ENCODE measurements around the gene SLC4A11.

DNA sequence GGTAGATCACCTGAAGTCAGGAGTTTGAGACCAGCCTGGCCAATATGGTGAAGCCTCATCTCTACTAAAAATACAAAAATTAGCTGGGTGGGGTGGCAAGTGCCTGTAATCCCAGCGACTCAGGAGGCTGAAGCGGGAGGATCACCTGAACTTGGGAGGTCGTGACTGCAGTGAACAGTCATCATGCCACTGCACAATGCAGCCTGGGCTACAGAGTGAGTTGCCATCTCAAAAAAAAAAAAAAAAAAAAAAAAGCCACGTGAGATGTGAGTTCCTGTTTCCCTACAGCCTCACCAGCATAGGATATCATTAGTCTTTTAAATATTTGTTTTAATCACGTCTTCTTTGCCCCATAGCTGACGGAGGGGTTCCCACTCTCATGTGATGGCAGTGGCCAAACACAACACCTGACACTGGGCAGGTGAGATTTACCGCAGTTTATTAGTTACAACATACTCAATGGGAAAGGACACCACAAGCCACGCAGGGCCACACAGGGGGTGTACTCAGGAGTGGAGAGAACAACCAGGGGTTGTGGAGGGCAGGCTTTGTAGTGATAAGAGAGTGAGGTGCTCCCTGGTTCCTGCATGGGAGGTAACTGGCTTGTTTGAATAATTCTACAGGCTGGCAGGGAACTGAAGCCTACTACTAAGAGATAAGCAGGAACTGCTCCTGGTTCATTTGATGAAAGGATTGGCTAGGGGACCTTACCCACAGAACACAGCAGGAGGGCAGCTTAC, 61.1 kb downstream of the SLC4A11 start:
- TF ChIP-seq, protein P1, sequence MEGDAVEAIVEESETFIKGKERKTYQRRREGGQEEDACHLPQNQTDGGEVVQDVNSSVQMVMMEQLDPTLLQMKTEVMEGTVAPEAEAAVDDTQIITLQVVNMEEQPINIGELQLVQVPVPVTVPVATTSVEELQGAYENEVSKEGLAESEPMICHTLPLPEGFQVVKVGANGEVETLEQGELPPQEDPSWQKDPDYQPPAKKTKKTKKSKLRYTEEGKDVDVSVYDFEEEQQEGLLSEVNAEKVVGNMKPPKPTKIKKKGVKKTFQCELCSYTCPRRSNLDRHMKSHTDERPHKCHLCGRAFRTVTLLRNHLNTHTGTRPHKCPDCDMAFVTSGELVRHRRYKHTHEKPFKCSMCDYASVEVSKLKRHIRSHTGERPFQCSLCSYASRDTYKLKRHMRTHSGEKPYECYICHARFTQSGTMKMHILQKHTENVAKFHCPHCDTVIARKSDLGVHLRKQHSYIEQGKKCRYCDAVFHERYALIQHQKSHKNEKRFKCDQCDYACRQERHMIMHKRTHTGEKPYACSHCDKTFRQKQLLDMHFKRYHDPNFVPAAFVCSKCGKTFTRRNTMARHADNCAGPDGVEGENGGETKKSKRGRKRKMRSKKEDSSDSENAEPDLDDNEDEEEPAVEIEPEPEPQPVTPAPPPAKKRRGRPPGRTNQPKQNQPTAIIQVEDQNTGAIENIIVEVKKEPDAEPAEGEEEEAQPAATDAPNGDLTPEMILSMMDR (IDR thresholded peaks at IDR 0.05; ENCODE audit: insufficient read depth, low read depth, low read length), result no peak
- no peak for TF ChIP-seq EZH2 (IDR thresholded peaks at IDR 0.05; ENCODE audit: insufficient read depth, low read length)
